Hepatocyte (in vitro differentiated cells): ENCODE measurements around the gene SRSF7.

Experiments
- EZH2 ChIP-seq: fragments of 200-600 bp; sonication (generic); IDR thresholded peaks from 2 replicates; pipeline ENCODE4 v1.6.1; 2016; ENCODE audit warnings: antibody characterized with exemption, mild to moderate bottlenecking, borderline replicate concordance
- EZH2phosphoT487 ChIP-seq: fragments of 200-600 bp; sonication (generic); IDR thresholded peaks from one replicate; pipeline ENCODE4 v1.6.1; 2018; ENCODE audit warnings: antibody characterized with exemption, mild to moderate bottlenecking, low read depth, moderate library complexity; ENCODE audit not compliant: unreplicated experiment, severe bottlenecking
- TF ChIP-seq, protein P1 (sequence below): fragments of 200-600 bp; sonication (generic); IDR thresholded peaks from 2 replicates; pipeline ENCODE4 v1.5.1; 2016; ENCODE audit warnings: antibody characterized with exemption, mild to moderate bottlenecking; ENCODE audit not compliant: poor library complexity

DNA sequence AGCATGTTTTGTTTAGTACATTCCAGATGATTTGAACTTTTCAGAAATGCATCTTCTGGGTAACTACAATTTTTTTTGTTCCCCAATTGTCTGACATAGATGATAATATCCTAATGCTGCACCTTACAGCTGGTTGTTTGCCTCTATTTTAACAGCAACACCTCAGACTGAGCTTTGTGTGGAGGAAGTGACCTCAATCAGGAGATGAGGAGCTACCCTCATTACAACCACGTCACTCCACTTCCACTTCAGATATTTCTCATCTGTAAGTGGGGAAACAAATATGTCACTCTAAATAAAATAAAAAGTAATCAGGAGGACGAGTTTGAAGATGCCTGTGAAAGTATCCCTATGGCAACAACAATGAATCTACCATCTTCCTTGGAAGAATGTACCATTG, 12.1 kb upstream of the SRSF7 start:
- TF ChIP-seq EZH2 = no peak
- TF ChIP-seq, protein P1, sequence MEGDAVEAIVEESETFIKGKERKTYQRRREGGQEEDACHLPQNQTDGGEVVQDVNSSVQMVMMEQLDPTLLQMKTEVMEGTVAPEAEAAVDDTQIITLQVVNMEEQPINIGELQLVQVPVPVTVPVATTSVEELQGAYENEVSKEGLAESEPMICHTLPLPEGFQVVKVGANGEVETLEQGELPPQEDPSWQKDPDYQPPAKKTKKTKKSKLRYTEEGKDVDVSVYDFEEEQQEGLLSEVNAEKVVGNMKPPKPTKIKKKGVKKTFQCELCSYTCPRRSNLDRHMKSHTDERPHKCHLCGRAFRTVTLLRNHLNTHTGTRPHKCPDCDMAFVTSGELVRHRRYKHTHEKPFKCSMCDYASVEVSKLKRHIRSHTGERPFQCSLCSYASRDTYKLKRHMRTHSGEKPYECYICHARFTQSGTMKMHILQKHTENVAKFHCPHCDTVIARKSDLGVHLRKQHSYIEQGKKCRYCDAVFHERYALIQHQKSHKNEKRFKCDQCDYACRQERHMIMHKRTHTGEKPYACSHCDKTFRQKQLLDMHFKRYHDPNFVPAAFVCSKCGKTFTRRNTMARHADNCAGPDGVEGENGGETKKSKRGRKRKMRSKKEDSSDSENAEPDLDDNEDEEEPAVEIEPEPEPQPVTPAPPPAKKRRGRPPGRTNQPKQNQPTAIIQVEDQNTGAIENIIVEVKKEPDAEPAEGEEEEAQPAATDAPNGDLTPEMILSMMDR = no peak
- no peak for TF ChIP-seq EZH2phosphoT487
